GM12801 (cell line): ENCODE results near the gene CSNK1G2.

ENCODE experiments used
- TF ChIP-seq, protein P1 (sequence below): IDR thresholded peaks from one replicate; pipeline ENCODE4 v1.5.1; 2011; ENCODE audit warnings: control low read depth; ENCODE audit not compliant: insufficient read length; ENCODE audit errors: extremely low read depth

Gene CSNK1G2

DNA sequence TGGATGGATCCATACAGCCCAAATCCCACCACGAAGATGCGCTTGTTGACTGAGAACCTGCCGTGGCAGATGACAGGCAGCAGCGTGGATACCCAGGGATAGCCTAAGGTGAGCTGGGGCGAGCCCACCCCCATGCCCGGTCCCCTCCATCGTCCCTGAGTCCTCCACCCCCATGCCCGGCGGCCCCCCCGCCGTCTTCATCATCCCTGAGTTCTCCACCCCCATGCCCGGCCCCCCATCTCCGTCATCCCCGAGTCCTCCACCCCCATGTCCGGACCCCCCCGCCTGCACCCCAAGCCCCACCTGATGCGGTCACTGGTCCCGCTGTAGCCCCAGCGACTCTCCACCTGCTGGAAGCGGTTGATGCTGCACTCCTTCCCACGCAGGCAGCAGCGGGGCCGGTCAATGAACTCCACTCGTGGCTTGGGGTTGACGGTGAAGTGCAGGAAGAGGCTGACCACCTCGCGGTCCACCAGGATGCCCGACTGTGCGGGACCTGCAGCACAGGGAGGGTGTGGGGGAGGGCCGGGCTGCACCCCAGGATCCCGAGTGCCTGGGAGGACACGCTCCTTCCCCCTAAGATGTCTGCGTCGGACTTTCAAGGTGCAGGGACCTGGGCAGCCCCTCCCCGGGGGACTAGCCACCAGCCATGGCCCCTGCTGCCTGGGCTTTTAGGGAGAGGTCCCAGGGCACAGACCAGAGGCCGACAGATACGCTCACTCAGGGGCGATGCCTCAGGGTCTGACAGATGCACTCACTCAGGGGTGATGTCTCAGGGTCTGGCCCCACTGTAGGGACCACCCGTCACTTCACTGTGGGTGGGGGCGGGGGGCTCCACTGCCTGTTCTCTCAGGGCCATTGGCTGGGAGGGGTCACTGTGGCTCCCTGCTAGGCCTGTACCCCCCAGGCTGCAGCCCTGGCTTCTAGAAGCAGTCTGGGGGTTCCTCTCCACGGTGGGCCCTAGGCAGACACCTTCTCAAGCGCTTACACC is 46.5 kb downstream of the CSNK1G2 start:
- TF ChIP-seq, protein P1, sequence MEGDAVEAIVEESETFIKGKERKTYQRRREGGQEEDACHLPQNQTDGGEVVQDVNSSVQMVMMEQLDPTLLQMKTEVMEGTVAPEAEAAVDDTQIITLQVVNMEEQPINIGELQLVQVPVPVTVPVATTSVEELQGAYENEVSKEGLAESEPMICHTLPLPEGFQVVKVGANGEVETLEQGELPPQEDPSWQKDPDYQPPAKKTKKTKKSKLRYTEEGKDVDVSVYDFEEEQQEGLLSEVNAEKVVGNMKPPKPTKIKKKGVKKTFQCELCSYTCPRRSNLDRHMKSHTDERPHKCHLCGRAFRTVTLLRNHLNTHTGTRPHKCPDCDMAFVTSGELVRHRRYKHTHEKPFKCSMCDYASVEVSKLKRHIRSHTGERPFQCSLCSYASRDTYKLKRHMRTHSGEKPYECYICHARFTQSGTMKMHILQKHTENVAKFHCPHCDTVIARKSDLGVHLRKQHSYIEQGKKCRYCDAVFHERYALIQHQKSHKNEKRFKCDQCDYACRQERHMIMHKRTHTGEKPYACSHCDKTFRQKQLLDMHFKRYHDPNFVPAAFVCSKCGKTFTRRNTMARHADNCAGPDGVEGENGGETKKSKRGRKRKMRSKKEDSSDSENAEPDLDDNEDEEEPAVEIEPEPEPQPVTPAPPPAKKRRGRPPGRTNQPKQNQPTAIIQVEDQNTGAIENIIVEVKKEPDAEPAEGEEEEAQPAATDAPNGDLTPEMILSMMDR: no peak

DNA sequence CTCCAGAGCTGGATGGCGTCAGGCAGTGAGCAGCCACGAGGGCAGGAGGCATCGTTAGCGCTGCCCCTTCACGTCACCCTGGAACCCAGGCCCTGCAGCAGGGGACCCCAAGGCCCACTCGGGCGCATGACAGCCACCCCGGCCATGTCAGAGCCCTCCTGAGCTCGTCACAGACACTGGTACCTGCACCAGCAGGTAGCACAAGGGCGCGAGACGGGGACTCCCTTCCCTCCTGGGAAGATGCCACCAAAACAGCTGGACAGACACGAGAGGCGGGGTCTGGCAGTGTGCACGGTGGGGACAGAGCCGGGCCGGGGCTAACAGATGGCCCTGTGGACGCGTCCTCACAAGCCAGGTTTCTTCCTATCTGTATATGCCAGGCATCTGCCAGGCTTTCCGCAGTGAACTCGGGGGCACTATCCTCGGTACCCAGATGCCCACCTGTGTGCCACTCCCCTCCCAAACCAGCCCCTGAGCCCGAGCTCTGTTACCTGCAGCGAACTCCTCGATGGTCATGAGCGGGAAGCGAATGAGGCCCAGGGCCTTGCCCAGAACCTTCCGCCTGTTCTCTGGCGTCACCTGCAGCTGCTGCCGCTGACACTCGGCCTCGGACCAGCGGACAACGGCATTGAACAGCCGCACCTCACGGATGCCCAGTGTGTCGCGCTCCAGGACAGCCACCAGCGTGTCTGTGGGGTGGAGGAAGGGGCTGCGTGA is 48.7 kb downstream of the CSNK1G2 start:
- TF ChIP-seq, protein P1: no peak

DNA sequence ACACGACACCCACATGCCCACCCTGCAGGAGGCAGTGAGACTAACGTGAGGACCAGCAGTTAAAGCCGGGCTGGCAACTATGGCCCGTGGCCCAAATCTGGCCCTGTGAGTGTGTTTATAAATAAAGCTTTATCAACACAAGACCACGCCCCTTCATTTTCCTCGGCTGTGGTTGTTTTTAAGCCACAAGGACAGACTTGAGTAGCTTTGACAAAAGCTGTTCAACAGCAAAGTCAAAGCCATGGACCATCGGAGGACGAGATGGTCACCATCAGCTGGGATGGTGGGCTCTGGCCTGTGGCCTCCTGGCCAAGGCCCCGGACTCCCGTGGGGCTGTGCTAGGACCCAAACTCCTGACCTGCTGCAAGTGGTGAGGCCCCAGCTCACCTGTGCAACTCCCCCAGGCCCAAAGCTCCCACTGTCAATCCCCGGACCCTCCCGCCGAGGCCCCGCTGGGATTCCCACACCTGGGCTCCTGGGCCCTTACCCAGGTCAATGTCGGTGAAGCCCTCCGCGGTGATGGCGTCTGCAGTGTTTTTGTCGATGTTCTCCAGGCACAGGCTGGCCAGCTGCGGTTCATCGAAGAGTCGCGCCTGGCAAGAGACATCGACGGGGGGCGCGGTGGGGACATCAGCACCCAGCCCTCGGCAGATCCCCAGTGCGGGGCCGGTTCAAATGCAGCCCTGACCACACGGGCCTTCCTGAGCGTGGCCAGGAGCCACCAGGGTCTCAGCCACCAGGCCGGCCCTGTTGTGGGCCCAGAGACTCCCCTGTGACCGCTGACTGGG is 49.5 kb downstream of the CSNK1G2 start:
- TF ChIP-seq, protein P1: no peak

DNA sequence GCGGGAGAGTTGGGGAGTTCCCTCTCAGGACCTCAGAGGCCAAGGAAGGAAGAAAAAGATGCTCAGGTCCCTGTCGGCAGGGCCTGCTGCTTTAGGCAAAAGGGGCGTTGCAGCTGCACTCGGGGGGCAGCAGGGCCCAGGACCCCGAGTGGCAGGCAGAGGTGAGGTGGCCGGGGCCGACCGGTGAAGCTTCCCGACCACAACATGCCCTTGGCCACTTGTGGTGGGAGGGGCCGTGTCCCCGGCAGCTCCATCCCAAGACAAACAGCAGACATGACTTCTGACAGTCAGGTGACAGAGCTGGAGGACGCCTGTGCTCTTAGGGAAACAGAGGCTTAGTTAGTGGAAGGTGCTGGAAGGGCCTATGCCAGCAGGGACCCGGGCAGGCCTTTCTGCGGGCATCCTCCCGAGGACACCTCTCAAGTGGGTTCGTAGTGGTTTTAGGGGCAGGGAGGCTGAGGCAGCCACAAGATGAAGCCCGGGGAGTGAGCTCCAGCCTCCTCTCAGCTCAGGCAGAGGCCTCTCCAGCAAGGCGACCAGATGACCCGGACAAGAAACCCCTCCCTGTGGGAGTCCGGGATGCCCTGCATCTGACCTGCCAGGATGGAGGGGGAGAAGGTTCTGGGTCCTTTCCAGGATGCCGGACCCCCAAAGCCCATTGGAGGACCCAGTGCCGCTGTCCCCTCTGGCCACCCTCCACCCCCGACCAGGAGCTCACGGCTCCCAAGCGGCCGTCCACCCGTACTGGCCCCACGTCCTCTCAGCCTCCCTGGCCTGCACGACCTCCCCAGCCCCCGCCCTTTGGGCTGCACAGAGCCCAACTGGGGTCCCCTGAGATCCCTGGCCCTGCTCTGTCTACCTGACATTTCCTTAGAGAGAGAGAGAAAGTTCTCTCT is 50.3 kb downstream of the CSNK1G2 start:
- TF ChIP-seq, protein P1: no peak

DNA sequence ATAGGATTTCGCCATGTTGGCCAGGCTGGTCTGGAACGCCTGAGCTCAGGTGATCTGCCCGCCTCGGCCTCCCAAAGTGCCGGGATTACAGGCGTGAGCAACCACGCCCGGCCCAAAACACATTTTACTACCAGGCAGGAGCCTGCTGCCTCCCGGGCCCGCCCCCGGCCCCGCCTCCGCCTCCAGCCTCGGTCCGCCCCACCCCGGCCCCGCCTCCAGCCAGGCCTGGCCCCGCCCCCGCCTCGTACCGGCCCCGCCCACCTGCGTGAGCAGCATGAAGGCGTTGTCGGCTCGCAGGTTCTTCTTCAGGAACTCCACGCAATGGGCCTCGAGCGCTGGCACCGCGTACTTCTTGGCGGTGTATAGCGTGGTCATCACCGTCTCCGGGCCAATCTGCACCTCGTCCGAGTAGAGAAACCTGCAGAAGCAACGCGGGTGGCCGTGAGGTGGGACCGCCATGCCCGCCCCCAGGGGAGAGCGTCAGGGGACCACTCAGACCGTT is 51.8 kb downstream of the CSNK1G2 start:
- TF ChIP-seq, protein P1: no peak

DNA sequence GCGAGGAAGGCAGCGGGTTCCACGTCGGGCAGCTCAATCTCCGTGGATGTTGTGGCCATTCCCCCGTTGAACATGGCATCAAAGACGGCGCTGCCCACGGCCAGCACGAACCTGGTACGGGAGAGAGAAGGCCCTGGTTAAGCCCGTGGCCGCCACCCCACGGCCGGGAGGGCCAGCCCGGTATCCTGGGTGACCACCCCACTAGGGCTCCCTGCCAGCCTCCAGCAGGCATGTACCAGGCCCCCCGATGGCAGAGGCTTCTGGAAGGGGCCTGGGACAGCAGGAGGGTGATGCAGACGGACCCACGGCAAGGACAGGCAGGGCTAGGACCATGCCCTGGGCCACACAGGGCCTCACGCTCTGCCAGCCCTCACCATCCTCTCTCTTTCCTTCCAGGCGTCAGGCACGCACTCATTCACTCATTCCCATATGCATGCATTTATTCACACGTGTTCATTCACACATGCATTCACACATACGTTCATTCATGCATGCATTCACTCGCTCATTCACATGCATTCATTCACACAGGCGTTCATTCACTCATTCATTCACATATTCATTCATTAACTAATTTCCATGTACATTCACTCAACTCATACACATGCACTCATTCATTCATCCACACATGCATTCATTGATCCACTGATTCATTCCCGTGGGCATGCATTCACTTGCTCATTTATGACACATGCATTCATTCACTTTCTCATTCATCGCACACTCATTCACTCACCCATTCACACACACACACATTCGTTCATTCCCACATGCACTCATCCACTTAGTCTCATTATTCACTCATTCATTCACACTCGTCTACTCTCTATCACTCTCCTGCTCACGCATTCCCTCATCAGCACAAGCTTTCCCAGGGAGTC is 56.6 kb downstream of the CSNK1G2 start:
- TF ChIP-seq, protein P1: no peak
